Ishikawa (cell line): ENCODE data around the gene PCDH15.

Source experiments
- CEBPB ChIP-seq: IDR thresholded peaks from 2 replicates; pipeline ENCODE4 v1.6.1; 2012
- CREB1 ChIP-seq: IDR thresholded peaks from 2 replicates; pipeline ENCODE4 v1.6.1; 2012; ENCODE audit warnings: low read depth
- EGR1 ChIP-seq: IDR thresholded peaks from 2 replicates; pipeline ENCODE4 v1.6.1; 2012
- EP300 ChIP-seq: IDR thresholded peaks from 2 replicates; pipeline ENCODE4 v1.6.1; 2012; ENCODE audit warnings: borderline replicate concordance
- FOXM1 ChIP-seq: IDR thresholded peaks from 2 replicates; pipeline ENCODE4 v1.6.1; 2012; ENCODE audit warnings: low read depth, borderline replicate concordance
- MAX ChIP-seq: IDR thresholded peaks from 2 replicates; pipeline ENCODE4 v1.6.1; 2012
- NFIC ChIP-seq: IDR thresholded peaks from 2 replicates; pipeline ENCODE4 v1.6.1; 2012
- RAD21 ChIP-seq: IDR thresholded peaks from 2 replicates; pipeline ENCODE4 v1.6.1; 2012; ENCODE audit warnings: low read depth
- TAF1 ChIP-seq: IDR thresholded peaks from 2 replicates; pipeline ENCODE4 v1.6.1; 2012; ENCODE audit warnings: low read depth, mild to moderate bottlenecking
- TCF12 ChIP-seq: IDR thresholded peaks from 2 replicates; pipeline ENCODE4 v1.6.1; 2012; ENCODE audit warnings: low read depth
- TEAD4 ChIP-seq: IDR thresholded peaks from 2 replicates; pipeline ENCODE4 v1.6.1; 2012
- YY1 ChIP-seq: IDR thresholded peaks from 2 replicates; pipeline ENCODE4 v1.6.1; 2012; ENCODE audit warnings: low read depth
- ZBTB7A ChIP-seq: IDR thresholded peaks from 2 replicates; pipeline ENCODE4 v1.6.1; 2012; ENCODE audit warnings: low read depth
- TF ChIP-seq, protein P1 (sequence below): IDR thresholded peaks from 2 replicates; pipeline ENCODE4 v1.6.1; 2012; ENCODE audit warnings: low read depth, mild to moderate bottlenecking
- TF ChIP-seq, protein P2 (sequence below): IDR thresholded peaks from 2 replicates; pipeline ENCODE4 v1.6.1; 2012

Gene PCDH15

GRCh38 chr10:54772468-54773122 lies 28.4 kb downstream of the PCDH15 start:
- TF ChIP-seq CREB1 = no peak

DNA sequence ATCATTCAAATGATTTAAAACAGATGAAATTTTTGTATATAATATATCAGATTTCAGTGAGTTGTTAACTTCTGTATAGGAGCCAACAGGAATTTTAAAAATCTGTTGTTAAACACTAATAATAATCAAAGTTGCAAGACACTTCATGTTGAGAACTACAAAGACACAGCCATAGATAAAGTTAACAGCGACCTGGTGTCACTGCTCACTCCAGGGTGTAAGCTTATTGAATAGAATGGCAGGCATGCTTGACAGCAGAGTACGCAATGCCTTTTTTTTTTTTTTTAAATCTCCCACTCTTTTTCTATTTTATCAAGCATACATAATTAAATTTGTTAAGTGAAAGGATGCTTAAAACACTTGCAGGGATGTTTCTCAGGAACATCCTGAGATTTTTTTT lies 32.0 kb downstream of the PCDH15 start:
- TF ChIP-seq NFIC (no peak), RAD21 (no peak), TAF1 (no peak), EP300 (no peak), MAX (no peak), YY1 (no peak), FOXM1 (no peak)

- no peak for TF ChIP-seq TAF1
- TF ChIP-seq MAX = no peak
- TF ChIP-seq CREB1 = no peak
- no peak for TF ChIP-seq YY1
Observed at GRCh38 chr10:54758791-54759190, 42.2 kb downstream of the PCDH15 start.

- TF ChIP-seq EP300 (no peak), CEBPB (no peak), MAX (no peak), EGR1 (no peak), ZBTB7A (no peak), TEAD4 (no peak), FOXM1 (no peak), CREB1 (no peak), TAF1 (no peak), NFIC (no peak), RAD21 (no peak), TCF12 (no peak)
- TF ChIP-seq, protein P1, sequence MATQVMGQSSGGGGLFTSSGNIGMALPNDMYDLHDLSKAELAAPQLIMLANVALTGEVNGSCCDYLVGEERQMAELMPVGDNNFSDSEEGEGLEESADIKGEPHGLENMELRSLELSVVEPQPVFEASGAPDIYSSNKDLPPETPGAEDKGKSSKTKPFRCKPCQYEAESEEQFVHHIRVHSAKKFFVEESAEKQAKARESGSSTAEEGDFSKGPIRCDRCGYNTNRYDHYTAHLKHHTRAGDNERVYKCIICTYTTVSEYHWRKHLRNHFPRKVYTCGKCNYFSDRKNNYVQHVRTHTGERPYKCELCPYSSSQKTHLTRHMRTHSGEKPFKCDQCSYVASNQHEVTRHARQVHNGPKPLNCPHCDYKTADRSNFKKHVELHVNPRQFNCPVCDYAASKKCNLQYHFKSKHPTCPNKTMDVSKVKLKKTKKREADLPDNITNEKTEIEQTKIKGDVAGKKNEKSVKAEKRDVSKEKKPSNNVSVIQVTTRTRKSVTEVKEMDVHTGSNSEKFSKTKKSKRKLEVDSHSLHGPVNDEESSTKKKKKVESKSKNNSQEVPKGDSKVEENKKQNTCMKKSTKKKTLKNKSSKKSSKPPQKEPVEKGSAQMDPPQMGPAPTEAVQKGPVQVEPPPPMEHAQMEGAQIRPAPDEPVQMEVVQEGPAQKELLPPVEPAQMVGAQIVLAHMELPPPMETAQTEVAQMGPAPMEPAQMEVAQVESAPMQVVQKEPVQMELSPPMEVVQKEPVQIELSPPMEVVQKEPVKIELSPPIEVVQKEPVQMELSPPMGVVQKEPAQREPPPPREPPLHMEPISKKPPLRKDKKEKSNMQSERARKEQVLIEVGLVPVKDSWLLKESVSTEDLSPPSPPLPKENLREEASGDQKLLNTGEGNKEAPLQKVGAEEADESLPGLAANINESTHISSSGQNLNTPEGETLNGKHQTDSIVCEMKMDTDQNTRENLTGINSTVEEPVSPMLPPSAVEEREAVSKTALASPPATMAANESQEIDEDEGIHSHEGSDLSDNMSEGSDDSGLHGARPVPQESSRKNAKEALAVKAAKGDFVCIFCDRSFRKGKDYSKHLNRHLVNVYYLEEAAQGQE = no peak
- TF ChIP-seq, protein P2, sequence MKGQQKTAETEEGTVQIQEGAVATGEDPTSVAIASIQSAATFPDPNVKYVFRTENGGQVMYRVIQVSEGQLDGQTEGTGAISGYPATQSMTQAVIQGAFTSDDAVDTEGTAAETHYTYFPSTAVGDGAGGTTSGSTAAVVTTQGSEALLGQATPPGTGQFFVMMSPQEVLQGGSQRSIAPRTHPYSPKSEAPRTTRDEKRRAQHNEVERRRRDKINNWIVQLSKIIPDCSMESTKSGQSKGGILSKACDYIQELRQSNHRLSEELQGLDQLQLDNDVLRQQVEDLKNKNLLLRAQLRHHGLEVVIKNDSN = no peak
Observed at GRCh38 chr10:54749623-54750022, 51.4 kb downstream of the PCDH15 start.

DNA sequence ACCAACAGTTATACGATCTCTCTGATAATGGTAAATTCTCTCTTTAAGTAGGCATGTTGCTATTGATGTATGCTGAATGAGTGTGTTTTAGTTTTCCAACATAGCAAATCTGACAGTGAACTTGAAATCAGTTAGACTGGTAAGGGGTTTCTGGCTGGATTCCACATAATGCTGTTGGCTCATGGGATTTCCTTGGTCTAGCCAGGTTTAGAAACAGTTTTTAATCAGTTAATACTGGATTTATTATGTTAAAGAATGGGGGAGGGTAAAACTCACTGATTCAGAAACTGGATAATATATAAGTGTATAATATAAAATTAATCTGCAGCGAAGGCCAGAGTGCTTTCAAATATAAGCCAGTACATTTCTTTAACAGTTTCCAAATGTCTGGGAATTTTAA lies 55.6 kb downstream of the PCDH15 start:
- no peak for TF ChIP-seq FOXM1
- no peak for TF ChIP-seq CEBPB
- TF ChIP-seq EGR1 = no peak
- TF ChIP-seq, protein P2 = no peak
- TF ChIP-seq, protein P1 = no peak
- TF ChIP-seq ZBTB7A = no peak
- no peak for TF ChIP-seq MAX
- no peak for TF ChIP-seq NFIC
- TF ChIP-seq RAD21 = no peak
- TF ChIP-seq TEAD4 = no peak
- TF ChIP-seq TCF12 = no peak
- TF ChIP-seq CREB1 = no peak
- TF ChIP-seq YY1 = no peak
- TF ChIP-seq TAF1 = no peak
- TF ChIP-seq EP300 = no peak

- TF ChIP-seq, protein P1 = no peak
- no peak for TF ChIP-seq NFIC
- no peak for TF ChIP-seq TEAD4
- TF ChIP-seq MAX = no peak
- no peak for TF ChIP-seq YY1
- TF ChIP-seq FOXM1 = no peak
- no peak for TF ChIP-seq RAD21
- TF ChIP-seq TAF1 = no peak
- TF ChIP-seq, protein P2 = no peak
- no peak for TF ChIP-seq CREB1
- TF ChIP-seq ZBTB7A = no peak
- no peak for TF ChIP-seq CEBPB
- TF ChIP-seq EP300 = no peak
Observed at GRCh38 chr10:54742416-54742815, 58.6 kb downstream of the PCDH15 start.
